HG03378 (cell line): ENCODE data around the gene ATG2A.
"Not testable (repeated sequence)": the region's sequence is repeated elsewhere in the genome, so short reads cannot be mapped to it uniquely, and the experiment has no call there.

Source experiments
- ATAC-seq: cut with Tn5 transposase; IDR thresholded peaks from one replicate; pipeline ENCODE4 v1.9.1; 2021; ENCODE audit warnings: mild to moderate bottlenecking, moderate library complexity; ENCODE audit not compliant: unreplicated experiment

Gene ATG2A

DNA sequence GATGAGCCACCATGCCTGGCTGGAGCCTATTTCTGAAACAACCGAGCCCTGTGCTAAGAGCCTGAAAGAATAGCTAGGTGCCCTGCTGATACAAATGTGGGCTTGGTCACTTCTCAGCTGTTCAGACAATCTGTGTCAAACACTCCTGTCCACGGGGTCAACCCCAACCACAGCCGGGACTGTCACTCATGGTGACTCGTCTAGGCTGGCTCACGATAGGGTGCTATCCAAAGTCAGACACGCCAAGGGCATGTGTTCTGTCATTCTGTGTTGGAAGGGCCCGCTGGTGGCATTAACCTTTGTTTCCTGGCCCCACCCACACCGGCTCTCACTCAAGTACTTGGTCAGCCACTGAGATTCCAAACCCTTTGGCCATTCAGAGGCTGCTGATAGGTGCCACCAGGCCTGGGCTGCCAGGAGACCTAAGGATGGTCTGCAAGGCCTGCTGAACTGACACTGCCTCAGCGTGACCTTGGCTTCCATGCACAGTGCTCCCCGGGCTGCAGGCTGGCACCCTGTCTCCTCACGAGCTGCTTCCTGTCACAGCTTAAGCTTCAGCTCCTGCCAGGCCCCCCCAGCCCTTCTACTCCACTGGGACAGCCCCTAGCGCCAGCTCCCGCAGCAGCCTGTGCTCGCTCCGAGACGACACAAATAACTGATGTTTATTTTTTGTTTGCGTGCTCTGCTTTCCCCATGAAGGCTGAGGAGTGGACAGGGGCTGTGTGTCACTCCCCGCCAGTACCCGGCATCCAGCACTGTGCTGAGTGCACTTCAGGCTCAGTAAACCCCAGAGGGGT, 58.3 kb downstream of the ATG2A start:
- no peak for ATAC-seq

DNA sequence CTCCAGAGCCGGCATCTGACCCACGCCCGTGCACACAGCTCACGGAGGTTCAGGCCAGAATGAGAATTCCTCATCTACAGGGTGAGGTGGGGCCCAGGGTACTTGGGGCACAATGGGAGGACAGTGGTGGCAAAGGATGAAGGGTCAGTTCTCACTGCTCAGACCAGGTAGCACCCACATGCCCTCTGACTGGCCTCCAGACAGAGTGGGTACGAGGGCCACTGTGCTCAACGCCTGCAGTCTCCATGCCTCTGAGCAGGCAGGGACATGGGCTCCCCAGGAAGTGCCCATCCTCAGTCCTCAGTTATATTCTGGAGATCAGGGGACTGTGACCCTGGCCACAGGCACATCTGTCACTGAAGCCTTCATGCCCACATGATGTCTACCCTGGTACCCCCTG, 59.5 kb downstream of the ATG2A start:
- no peak for ATAC-seq

GRCh38 chr11:64856382-64857227, 60.4 kb downstream of the ATG2A start:
- no peak for ATAC-seq

DNA sequence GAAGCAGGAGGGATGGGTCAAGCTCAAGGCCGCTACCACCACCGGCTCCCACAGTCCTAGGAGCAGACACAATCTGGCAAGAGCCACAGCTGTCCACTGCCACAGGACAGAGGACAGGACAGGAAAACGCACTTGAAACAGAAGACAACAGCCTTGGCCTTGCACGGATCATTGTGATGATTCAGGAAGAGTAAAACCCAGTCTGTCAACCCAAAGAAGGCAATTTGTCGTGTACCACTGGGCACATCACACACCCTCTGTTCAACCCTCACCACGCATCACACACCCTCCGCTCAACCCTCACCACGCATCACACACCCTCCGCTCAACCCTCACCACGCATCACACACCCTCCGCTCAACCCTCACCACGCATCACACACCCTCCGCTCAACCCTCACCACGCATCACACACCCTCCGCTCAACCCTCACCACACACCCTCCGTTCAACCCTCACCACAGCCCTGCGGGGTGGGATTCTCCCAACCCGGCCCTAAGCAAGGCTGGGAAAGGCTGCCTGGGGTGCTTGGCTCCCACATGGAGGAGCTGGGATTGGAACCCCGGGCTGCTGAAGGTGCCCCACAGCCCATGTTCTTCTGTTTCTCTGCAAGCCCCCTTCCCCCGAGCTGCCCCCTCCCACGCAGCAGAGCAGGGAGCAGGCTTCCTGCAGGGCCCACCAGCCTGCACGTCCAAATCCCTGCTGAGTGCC, 61.3 kb downstream of the ATG2A start:
- no peak for ATAC-seq

- no peak for ATAC-seq
These were observed 62.2 kb downstream of the ATG2A start for GRCh38 chr11:64854534-64855502.

GRCh38 chr11:64854157-64854533, 62.9 kb downstream of the ATG2A start:
- ATAC-seq = no peak

- no peak for ATAC-seq
These were observed 63.3 kb downstream of the ATG2A start for GRCh38 chr11:64853709-64854108.

- no peak for ATAC-seq
These were observed 64.1 kb downstream of the ATG2A start for GRCh38 chr11:64852804-64853509.

DNA sequence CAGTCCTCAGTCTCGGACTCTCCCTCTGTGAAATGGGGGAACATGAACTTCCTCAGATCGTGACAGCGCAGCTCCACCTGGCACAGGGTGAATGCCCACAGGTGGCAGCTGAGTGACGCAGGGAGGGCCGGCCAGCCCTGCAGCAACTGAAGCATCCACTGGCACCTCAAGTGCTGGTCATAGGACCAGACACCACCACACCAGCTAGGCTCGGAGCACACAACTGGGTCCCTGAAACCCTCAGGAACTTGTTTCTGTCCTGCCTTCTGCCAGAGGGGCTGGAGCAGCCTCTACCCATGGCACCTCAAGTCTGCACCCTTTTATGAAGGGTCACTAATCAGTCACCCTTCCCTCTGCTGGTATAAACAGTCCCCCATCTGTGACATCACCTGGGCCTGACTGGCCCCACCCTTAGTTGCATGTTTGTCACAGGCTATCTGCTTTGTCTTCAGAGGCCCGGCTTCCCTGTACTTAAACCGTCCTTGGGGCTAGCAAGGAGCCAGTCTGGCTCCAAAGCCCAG, 65.1 kb downstream of the ATG2A start:
- peak; percentile 10 for ATAC-seq

DNA sequence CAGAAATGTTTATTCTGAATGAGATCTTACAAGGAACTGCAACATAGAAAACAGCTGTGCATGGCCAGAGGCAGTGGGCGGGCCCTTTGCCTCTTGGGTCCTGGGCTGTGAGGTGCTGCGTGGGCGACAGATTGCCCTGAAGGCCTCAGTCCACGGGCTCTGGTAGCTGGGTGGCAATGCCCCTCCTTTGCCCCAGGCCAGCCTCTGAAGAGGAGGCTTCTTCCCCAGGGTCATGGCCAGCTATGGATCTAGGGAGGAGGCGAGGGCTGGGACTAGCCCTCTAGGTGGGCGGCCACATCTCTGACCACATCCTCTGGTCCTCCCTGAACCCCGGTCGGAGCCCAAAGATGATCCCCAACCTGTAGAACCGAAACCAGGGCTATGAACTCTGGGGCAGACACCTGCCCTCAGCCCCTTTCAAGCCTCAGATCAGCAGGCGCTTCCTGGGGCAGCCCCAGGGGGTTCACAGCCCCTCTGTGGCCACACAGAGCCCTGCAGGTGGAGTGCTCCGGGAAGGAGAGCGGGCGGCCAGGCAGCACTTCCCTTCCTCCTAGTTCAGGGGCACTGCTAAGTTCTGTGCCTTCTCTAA, 65.9 kb downstream of the ATG2A start:
- peak; percentile 53 for ATAC-seq

GRCh38 chr11:64849598-64850356, 67.2 kb downstream of the ATG2A start:
- no peak for ATAC-seq

- ATAC-seq = no peak
These were observed 68.0 kb downstream of the ATG2A start for GRCh38 chr11:64848826-64849597.

DNA sequence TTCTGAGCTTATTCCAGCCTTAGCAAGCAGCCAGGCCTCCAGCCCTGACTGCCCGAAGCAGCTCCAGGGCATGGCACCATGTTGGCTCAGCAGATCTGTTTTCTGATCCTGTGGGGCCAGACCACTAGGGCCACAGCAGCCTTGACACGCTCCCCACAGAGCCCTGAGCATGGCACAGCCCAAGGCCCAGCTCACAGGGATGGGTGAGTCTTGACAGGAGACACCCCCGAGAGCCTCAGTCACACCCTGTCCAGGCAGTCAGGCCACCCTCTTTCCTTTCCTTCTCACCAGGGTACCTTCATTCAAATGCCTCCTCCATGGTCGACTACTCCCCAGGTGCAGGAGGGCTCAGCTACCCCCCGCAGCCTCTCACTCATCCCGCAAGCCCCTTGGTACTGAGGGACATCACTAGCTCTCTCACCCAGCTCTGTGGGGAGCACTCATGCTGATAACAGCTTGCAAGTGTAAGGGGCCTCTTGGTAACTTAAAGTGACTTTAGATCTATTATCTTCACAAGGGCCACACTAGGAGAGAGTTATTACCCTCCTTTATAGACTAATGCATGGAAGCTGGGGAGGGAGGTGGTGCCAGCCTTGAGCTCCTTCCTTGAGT, 68.7 kb downstream of the ATG2A start:
- ATAC-seq = no peak

GRCh38 chr11:64846998-64847666, 69.9 kb downstream of the ATG2A start:
- ATAC-seq = no peak

DNA sequence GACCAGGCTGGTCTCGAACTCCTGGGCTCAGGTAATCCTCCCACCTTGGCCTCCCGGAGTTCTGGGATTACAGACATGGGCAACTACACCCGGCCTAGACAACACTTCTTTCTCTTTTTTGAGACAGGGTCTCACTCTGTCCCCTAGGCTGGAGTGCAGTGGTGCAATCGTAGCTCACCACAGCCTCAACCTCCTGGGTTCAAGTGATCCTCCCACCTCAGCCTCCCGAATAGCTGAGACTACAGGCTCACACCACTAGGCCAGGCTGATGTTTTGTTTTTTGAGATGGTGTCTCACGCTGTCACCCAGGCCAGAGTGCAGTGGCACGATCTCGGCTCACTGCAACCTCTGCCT, 71.3 kb downstream of the ATG2A start:
- ATAC-seq = not testable (repeated sequence)

DNA sequence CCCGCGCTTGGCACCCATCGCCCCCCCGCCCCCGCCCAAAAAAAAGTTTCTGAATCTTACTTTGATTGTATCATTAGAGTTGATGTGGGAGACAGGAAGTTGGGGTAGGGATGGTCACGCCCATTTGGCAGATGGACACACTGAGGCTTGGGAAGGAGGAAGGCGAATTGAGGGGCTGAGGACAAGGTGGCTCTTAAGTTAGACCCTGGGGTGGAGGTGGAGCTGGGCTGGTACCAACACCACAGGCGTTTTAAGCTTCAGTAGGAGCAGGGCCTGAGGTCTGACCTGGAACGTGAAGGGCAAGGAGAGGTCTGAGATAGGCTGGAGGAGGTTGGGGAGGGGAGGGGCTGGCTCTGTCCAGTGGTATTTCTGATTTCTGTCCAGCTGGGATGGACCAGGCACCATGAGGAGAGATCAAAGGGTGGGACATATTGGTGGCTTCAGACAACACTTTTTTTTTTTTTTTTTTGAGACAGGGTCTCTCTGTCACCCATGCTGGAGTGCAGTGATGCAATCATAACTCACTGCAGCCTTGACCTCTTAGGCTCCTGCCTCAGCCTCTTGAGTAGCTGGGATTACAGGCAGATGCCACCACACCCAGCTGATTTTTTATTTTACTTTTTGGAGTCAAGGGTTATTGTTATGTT, 71.8 kb downstream of the ATG2A start:
- ATAC-seq = no peak
